ENCODE data around the gene ATP6V1B1.

ATP6V1B1 gene

GRCh38 chr2:70942396-70943204, 6.9 kb downstream of the ATP6V1B1 start:
- peaks cover 83% of the 10 kb centered on the region for H3K27me3 ChIP-seq (ENCODE audit: control insufficient read depth, insufficient read depth, low read length)
- H3K4me1 ChIP-seq (ENCODE audit: control insufficient read depth, low read depth, low read length) = peaks cover 31% of the 10 kb centered on the region
- H3K9me3 ChIP-seq (ENCODE audit: control insufficient read depth, low read depth, low read length) = no peaks in the 10 kb centered on the region
- no peaks in the 10 kb centered on the region for H3K36me3 ChIP-seq (ENCODE audit: control insufficient read depth, low read depth, low read length)
- H3K9ac ChIP-seq (ENCODE audit: low read length) = no peak overlapping the region
- no peak overlapping the region for H3K4me3 ChIP-seq (ENCODE audit: low read length)
- no peak overlapping the region for H3K27ac ChIP-seq (ENCODE audit: low read length)

DNA sequence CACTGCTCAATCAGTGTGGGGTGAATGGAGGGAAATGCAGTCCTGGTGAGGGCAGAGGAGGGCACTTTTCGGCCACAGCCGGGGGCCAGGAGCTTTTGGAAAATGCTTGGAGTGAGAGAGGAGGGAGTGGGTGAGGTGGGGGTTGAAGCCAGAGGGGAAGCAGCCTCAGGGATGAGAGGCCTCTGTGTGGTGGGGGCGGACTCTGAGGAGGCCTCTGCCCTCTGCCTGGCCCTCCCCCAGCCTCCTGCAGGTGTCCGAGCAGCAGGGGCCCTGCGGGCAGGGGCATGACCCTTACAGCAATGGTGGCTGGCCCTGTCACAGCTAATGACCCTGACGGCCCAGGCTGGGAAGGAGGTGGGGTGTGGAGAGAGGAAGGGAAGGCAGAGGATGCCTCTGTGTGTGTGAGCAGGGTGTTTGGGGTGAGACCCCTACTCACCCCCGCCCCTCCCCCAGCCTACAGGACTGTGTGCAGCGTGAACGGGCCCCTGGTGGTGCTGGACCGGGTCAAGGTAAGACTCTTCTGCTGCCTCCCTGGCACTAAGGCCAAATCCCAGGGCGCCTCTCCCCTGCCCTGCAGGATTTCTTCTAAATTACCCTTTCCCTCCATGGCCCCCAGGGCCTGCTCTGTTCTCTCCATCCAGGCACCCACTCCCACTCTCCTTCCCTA, 7.6 kb downstream of the ATP6V1B1 start:
- no peak overlapping the region for H3K9ac ChIP-seq (ENCODE audit: low read length)
- no peak overlapping the region for H3K4me3 ChIP-seq (ENCODE audit: low read length)
- H3K36me3 ChIP-seq (ENCODE audit: control insufficient read depth, low read depth, low read length) = no peaks in the 10 kb centered on the region
- H3K4me1 ChIP-seq (ENCODE audit: control insufficient read depth, low read depth, low read length) = peaks cover 26% of the 10 kb centered on the region
- H3K9me3 ChIP-seq (ENCODE audit: control insufficient read depth, low read depth, low read length) = no peaks in the 10 kb centered on the region
- no peak overlapping the region for H3K27ac ChIP-seq (ENCODE audit: low read length)
- H3K27me3 ChIP-seq (ENCODE audit: control insufficient read depth, insufficient read depth, low read length) = peaks cover 83% of the 10 kb centered on the region

- H3K4me3 ChIP-seq (ENCODE audit: low read length) = no peak overlapping the region
- H3K9ac ChIP-seq (ENCODE audit: low read length) = no peak overlapping the region
- peaks cover 20% of the 10 kb centered on the region for H3K4me1 ChIP-seq (ENCODE audit: control insufficient read depth, low read depth, low read length)
- peaks cover 84% of the 10 kb centered on the region for H3K27me3 ChIP-seq (ENCODE audit: control insufficient read depth, insufficient read depth, low read length)
- H3K27ac ChIP-seq (ENCODE audit: low read length) = no peak overlapping the region
- no peaks in the 10 kb centered on the region for H3K9me3 ChIP-seq (ENCODE audit: control insufficient read depth, low read depth, low read length)
- no peaks in the 10 kb centered on the region for H3K36me3 ChIP-seq (ENCODE audit: control insufficient read depth, low read depth, low read length)
These were observed 8.5 kb downstream of the ATP6V1B1 start for GRCh38 chr2:70944111-70944690.

DNA sequence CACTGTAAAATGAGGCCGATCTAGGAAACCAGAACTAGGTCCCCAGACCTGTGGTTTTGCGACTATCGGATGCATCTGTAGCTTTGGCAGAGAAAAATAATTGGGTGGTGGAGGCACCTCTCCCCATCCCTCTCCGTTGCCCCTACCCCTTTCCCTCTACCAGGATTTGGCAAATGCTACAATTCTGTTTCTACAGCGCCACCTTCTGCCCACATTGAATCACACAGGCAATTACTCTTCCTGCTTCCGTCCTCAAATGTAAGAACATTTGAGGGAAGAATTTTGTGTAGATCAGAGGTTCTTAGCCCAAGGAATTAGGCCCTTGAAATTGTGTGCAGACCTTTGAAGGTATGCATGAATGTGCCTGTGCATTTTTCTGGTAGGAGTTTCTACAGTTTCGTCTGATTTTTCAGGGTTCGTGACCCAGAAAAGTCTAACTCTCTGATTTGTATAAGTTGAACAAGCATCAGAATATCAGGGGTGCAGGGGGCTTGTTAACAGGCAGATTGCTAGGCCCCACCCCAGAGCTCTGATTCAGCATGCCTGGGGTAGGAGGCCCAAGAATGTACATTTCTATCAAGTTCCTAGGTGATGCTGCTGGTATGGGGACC, 11.2 kb downstream of the ATP6V1B1 start:
- Histone ChIP-seq H3K9me3 (ENCODE audit: control insufficient read depth, low read depth, low read length) (no peaks in the 10 kb centered on the region), H3K36me3 (ENCODE audit: control insufficient read depth, low read depth, low read length) (no peaks in the 10 kb centered on the region), H3K9ac (ENCODE audit: low read length) (no peak overlapping the region), H3K4me3 (ENCODE audit: low read length) (no peak overlapping the region), H3K4me1 (ENCODE audit: control insufficient read depth, low read depth, low read length) (peaks cover 12% of the 10 kb centered on the region), H3K27ac (ENCODE audit: low read length) (no peak overlapping the region), H3K27me3 (ENCODE audit: control insufficient read depth, insufficient read depth, low read length) (peaks cover 64% of the 10 kb centered on the region)

GRCh38 chr2:70947556-70948184, 12.0 kb downstream of the ATP6V1B1 start:
- H3K9me3 ChIP-seq (ENCODE audit: control insufficient read depth, low read depth, low read length) = no peaks in the 10 kb centered on the region
- H3K9ac ChIP-seq (ENCODE audit: low read length) = no peak overlapping the region
- H3K27me3 ChIP-seq (ENCODE audit: control insufficient read depth, insufficient read depth, low read length) = peaks cover 62% of the 10 kb centered on the region
- peaks cover 10% of the 10 kb centered on the region for H3K4me1 ChIP-seq (ENCODE audit: control insufficient read depth, low read depth, low read length)
- H3K27ac ChIP-seq (ENCODE audit: low read length) = no peak overlapping the region
- no peaks in the 10 kb centered on the region for H3K36me3 ChIP-seq (ENCODE audit: control insufficient read depth, low read depth, low read length)
- H3K4me3 ChIP-seq (ENCODE audit: low read length) = no peak overlapping the region

DNA sequence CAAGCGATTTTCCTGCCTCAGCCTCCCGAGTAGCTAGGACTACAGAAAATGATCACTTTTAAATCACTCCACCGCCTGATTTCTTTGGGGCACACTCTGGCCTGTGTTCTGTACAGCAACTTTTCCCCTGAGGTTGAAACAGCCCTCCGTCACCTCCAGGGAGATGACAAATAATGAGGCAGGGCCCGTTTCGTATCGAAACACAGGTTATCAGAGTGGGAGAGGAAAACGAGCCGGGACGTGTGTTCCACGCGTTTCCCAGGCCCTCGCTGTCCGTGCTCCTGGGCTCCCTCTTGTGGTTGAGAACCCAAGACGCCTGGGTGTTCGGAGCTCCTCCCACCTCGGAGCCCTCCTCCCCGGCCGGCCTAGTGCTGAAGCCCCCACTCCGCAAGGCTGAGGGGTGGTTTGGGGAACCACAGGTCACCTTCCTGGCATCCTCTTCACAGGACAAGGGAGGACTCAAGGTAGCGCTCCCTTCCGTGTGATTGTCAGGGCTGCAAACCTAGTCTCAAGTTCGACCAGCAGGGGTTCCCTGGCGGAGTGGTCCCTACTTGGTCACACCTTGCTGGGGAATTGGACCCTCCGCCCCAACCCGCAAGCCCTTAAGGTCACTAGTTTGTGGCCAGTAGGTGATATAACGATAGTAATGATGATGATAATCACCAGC, 12.8 kb downstream of the ATP6V1B1 start:
- H3K27ac ChIP-seq (ENCODE audit: low read length) = no peak overlapping the region
- H3K4me1 ChIP-seq (ENCODE audit: control insufficient read depth, low read depth, low read length) = peaks cover 2% of the 10 kb centered on the region
- H3K27me3 ChIP-seq (ENCODE audit: control insufficient read depth, insufficient read depth, low read length) = peaks cover 68% of the 10 kb centered on the region
- H3K4me3 ChIP-seq (ENCODE audit: low read length) = peak overlapping the region; percentile 45
- no peaks in the 10 kb centered on the region for H3K9me3 ChIP-seq (ENCODE audit: control insufficient read depth, low read depth, low read length)
- no peaks in the 10 kb centered on the region for H3K36me3 ChIP-seq (ENCODE audit: control insufficient read depth, low read depth, low read length)
- H3K9ac ChIP-seq (ENCODE audit: low read length) = no peak overlapping the region

DNA sequence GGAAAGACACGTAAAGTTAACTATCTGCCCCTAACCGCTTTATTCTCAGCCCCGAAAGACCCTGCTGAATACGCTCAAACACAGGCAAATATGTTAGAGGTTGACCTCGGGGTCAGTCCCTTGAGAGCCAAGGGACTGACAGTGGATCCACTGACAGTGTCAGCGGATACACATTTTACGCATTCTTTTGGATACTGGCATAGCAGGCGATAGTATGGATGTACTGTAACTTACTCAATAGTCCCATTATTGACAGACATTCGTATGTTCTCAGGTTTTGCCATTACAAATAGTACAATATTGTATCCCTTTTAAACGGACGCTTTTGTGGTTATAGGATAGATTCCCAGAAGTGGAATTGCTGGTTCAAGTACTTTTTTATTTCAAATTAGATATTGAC, 13.4 kb downstream of the ATP6V1B1 start:
- no peaks in the 10 kb centered on the region for H3K4me1 ChIP-seq (ENCODE audit: control insufficient read depth, low read depth, low read length)
- no peak overlapping the region for H3K9ac ChIP-seq (ENCODE audit: low read length)
- no peak overlapping the region for H3K27ac ChIP-seq (ENCODE audit: low read length)
- peak overlapping the region; percentile 45 for H3K4me3 ChIP-seq (ENCODE audit: low read length)
- H3K27me3 ChIP-seq (ENCODE audit: control insufficient read depth, insufficient read depth, low read length) = peaks cover 69% of the 10 kb centered on the region
- H3K9me3 ChIP-seq (ENCODE audit: control insufficient read depth, low read depth, low read length) = no peaks in the 10 kb centered on the region
- H3K36me3 ChIP-seq (ENCODE audit: control insufficient read depth, low read depth, low read length) = no peaks in the 10 kb centered on the region

- no peaks in the 10 kb centered on the region for H3K36me3 ChIP-seq (ENCODE audit: control insufficient read depth, low read depth, low read length)
- peaks cover 34% of the 10 kb centered on the region for H3K27me3 ChIP-seq (ENCODE audit: control insufficient read depth, insufficient read depth, low read length)
- no peaks in the 10 kb centered on the region for H3K4me1 ChIP-seq (ENCODE audit: control insufficient read depth, low read depth, low read length)
- no peak overlapping the region for H3K9ac ChIP-seq (ENCODE audit: low read length)
- H3K9me3 ChIP-seq (ENCODE audit: control insufficient read depth, low read depth, low read length) = no peaks in the 10 kb centered on the region
- H3K27ac ChIP-seq (ENCODE audit: low read length) = no peak overlapping the region
- no peak overlapping the region for H3K4me3 ChIP-seq (ENCODE audit: low read length)
These were observed 19.2 kb downstream of the ATP6V1B1 start for GRCh38 chr2:70954886-70955285.

GRCh38 chr2:70956141-70956540, 20.4 kb downstream of the ATP6V1B1 start:
- Histone ChIP-seq H3K36me3 (ENCODE audit: control insufficient read depth, low read depth, low read length) (no peaks in the 10 kb centered on the region), H3K9me3 (ENCODE audit: control insufficient read depth, low read depth, low read length) (no peaks in the 10 kb centered on the region), H3K27me3 (ENCODE audit: control insufficient read depth, insufficient read depth, low read length) (peaks cover 34% of the 10 kb centered on the region), H3K4me1 (ENCODE audit: control insufficient read depth, low read depth, low read length) (no peaks in the 10 kb centered on the region), H3K27ac (ENCODE audit: low read length) (no peak overlapping the region), H3K9ac (ENCODE audit: low read length) (no peak overlapping the region), H3K4me3 (ENCODE audit: low read length) (no peak overlapping the region)

DNA sequence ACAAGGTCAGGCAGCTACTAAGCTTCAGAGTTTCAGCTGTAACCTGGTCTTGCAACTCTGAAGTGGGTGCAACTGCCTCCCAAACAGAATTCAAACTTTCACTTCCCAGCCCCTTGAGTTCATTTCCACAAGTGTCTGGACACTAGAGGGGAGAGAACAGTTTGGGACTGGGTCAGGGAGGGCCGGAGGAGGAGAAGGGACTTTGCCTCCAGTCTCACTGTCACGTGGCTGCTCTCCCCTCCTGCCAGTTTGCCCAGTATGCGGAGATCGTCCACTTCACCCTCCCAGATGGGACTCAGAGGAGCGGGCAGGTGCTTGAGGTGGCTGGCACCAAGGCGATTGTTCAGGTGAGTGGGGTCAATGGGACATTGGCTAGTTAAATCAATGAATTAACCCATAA, 22.1 kb downstream of the ATP6V1B1 start:
- Histone ChIP-seq H3K36me3 (ENCODE audit: control insufficient read depth, low read depth, low read length) (no peaks in the 10 kb centered on the region), H3K27me3 (ENCODE audit: control insufficient read depth, insufficient read depth, low read length) (peaks cover 35% of the 10 kb centered on the region), H3K4me1 (ENCODE audit: control insufficient read depth, low read depth, low read length) (no peaks in the 10 kb centered on the region), H3K27ac (ENCODE audit: low read length) (no peak overlapping the region), H3K4me3 (ENCODE audit: low read length) (no peak overlapping the region), H3K9me3 (ENCODE audit: control insufficient read depth, low read depth, low read length) (no peaks in the 10 kb centered on the region), H3K9ac (ENCODE audit: low read length) (no peak overlapping the region)

DNA sequence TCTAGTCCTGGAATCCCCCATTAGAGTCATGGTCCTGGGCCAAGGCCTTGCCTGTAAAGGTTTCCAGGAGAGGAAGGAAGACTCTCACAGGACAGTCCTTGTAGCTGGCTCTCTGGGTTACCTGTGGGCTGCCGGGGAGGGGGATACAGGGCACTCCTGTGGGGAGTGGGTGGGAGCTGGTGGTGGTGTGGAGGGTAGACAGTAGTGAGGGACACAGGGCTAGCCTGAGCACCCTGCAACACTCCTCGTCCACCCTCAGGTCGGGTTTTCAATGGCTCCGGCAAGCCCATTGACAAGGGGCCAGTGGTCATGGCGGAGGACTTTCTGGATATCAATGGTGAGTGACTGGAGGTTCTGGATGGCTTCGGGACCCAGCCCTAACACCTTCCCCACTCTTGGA, 23.1 kb downstream of the ATP6V1B1 start:
- Histone ChIP-seq H3K27ac (ENCODE audit: low read length) (no peak overlapping the region), H3K27me3 (ENCODE audit: control insufficient read depth, insufficient read depth, low read length) (peaks cover 37% of the 10 kb centered on the region), H3K4me3 (ENCODE audit: low read length) (no peak overlapping the region), H3K36me3 (ENCODE audit: control insufficient read depth, low read depth, low read length) (no peaks in the 10 kb centered on the region), H3K4me1 (ENCODE audit: control insufficient read depth, low read depth, low read length) (no peaks in the 10 kb centered on the region), H3K9me3 (ENCODE audit: control insufficient read depth, low read depth, low read length) (no peaks in the 10 kb centered on the region), H3K9ac (ENCODE audit: low read length) (no peak overlapping the region)

All from iPS-18a (cell line).